Activated naive CD4-positive, alpha-beta T cell treated with Interleukin-2 at 50 U/mL for 16 hours (primary cell): ENCODE measurements around the gene RFC4.

Experiments used
- DNase-seq: peaks from one replicate; pipeline ENCODE4 v3.0.0-alpha.2; 2020

RFC4 gene

DNA sequence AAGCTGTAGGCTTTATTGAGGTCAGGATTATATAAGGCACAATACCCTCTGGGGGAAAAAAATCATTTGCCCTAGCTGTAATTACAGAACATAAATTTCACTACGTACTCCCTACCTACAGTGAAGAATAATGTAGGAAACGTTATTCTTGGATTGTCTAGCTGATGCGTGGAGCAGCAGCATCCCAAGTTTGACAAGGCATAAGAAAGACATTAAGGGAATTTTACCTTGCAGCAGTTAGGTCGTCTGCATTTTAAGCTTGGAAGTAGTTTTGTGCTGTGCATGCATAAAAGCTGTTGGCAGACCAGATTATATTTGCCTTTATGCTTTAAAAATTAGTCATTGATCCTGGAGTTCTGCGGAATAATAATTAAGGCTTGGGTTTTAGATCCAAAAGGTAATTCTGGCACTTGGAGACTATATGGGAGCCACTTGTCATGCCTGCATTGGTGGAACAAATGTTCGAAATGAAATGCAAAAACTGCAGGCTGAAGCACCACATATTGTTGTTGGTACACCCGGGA is 20.7 kb downstream of the RFC4 start:
- DNase-seq: no peak

DNA sequence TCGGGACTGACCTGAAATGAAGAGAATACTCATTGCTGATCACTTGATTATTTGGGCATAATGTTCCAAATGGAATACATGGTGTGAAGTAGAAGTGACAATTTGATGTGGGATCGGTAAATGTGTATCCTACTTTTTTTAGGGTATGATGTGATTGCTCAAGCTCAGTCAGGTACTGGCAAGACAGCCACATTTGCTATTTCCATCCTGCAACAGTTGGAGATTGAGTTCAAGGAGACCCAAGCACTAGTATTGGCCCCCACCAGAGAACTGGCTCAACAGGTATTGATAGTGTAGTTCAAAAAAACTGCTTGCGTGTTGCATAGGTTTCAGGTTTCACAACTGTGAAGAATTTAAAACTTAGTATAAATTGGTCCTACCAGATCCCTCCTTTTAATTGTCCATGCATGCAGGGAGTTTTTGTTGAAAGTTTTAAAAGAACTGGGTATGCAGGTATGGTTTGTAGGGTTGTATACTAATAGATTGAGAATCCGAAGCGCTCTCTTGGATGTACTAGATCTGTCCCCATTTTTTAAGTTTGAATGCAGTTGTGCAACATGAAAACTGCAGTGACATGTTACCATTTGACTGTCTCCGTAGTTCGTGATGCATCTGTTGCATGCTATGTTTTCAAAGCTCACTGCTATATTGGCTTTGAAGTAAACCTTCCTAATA is 21.3 kb downstream of the RFC4 start:
- no peak for DNase-seq

DNA sequence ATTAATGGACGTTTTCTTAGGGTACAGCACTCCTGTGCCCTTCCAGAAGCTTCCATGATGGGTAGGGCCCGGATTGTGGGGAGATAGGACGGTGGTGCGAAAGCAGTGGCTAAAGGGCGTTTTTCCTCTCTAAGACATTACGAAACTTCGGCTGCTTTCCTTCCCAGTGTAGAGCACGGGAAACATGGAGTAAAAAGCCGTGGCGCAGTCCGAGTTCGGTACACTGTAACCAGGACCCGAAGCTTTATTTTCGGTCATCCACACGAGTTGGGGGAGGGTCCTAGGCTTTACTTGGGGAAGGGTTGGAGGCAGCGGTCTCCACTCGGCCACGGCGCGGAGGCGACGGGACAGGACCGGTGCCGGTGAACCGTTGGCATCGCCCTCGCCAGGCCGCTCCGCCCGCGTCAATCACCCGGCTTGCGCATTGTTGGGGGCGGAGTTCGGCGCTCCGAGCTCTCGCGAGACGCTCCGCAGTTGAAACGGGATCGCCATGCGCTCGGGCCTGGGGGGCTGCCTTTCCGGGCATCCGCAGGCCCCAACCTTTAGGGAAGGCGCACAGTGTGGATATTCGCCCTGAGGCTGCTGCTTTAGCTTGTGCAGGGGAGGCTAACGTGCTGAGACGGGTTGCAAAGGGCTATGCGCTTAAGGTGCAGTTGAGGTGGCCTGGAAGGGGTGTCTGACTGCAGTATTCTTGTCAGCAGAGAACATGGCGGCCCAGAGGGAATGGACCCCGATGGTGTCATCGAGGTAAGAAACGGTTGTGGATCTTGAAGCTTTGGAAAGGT is 22.4 kb downstream of the RFC4 start:
- peak; percentile 76 for DNase-seq

DNA sequence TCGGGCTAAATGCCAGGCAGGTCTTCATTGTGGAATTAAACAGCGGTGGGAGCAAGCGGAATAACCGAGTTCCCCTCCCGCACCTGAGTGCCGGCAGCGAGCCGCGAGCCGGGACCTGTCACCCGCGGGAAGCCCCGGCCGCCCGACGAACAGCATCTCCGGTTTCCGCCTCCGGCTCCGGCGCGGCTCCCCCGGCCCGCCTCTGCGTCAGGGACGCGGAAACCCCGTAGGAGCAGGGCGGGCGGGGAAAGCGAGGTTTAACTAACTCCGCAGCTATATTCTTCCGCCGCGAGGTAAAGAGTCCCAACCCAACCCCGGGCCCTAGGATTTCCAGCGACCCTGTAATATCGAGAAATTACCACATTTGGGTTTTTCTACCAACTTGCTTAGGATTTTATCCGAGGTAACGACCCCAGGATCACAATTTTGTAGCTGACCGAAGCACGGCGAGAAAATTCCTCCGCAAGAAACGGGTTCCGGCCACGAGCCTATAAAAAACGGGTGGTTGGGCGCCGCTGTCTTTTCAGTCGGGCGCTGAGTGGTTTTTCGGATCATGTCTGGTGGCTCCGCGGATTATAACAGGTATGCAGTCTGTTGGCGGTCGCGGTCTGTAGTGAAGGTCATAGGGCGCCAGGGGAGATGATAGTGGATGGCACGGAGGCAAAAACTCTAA is 23.1 kb downstream of the RFC4 start, which contains the start of gene EIF4A2:
Gene EIF4A2, plus strand, starts transcription at position 520 of the 673 bp plus-strand sequence. Its CDS starts 34 bp downstream, at position 554.
- peak; percentile 91 for DNase-seq

DNA sequence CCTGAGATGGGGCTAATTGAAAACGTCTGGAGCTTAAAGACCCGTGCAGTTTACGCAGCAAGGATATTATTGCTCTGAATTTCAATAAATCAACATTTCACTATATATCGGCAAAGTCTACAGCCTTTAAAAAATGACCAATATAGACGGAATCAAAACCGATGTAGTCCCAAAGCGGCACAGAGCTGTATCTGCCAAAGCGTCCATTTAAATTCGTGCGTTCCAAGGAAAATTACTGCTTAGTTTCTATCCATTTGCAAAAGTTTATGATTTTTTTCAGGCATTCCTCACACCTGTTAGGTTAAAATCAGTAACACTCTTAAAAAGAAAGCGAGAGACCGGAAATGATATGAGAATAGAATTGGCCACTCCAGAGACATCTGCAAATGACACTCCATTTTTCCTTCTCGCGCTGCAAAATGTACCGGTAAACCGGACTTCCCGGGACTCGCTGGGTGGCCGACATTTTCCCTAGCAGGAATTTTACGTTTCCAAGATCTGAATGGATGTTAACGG is 23.7 kb downstream of the RFC4 start:
- DNase-seq: no peak

DNA sequence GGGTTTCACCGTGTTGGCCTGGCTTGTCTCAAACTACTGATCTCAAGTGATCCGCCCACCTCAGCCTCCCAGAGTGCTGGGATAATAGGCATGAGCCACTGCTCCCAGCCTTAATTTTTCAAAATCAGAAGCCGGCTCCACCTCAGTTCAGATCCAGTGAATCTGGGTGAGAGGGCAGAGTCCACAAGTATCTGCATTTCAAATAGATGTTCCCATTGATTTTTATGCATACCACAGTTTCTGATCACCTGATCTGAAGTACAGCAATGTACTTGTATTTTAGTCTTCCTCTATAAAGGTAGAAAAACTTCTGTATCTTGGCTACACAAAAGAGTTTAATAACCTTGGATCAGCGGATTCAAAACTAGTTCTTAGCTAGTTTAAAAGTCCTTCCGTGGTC is 27.1 kb downstream of the RFC4 start:
- DNase-seq: no peak

DNA sequence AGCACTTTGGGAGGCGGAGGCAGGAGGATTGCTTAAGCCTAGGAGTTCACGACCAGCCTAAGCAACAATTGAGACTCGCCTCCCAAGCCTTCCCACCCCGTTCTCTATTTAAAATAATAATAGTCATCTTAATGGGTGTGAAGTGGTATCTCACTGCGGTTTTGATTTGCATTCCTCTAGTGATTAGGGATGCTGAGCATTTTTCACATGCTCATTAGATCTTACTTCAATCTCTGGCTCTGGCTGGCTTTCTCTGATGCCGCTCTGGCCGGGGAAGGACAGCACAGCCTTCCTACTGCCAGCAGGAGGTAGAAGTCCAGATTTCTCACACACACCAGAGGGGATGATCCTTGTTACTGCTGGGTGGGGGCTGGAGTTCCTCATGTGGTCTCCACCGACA is 30.3 kb downstream of the RFC4 start:
- DNase-seq: no peak

DNA sequence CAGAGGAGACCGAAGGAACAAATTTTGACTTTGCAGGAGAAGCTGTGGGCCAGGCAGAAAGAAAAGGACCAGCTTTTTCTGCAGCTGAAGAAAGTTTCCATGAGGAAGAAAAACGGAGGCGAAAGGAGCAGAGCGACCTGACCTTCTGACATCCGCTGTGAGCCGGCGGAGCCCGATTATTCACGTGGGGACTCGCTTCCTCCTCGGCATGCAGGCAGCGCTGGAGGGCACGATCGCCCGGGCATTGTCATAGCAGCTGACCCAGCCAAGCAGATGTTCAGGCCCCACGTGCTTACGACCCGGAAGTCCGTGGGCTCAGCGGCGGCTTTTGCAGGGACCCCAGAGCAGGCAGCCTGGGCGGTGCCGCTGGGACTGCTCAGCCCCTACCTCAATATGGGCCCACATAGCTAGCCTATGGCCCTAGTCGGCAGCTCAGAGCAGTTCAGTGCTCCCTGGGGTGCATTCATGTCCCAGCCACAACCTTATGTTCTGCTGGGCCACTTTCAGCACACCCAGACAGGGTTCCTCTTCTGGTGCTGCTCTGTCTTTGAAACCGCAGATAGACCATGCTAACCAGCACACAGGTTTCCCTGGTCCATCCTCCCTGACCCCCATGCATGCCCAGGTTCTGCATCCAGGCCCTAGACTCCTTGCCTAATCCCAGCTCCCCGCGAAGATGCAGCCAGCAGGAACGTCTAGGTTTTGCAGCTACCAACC is 33.4 kb downstream of the RFC4 start:
- DNase-seq: peak; percentile 67

DNA sequence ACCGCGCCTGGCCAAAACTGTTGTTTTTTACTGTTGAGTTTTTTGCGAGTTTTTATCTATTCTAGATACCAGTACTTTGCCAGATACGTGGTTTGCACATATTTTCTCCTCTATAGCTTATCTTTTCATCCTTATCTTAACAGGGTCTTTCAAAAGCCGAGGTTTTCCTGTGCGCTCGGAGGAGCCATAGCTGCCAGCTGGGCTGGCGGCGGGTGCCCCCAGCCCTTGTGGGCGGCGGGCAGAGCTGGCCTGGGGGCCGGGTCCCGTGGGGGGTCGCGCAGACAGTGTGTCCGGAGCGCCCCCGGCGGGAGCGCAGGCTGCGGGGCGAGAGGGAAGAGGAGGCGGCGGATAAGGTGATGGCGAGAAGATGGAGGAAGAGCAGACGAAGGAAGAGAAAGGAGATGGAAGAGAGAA is 34.0 kb downstream of the RFC4 start:
- DNase-seq: no peak

DNA sequence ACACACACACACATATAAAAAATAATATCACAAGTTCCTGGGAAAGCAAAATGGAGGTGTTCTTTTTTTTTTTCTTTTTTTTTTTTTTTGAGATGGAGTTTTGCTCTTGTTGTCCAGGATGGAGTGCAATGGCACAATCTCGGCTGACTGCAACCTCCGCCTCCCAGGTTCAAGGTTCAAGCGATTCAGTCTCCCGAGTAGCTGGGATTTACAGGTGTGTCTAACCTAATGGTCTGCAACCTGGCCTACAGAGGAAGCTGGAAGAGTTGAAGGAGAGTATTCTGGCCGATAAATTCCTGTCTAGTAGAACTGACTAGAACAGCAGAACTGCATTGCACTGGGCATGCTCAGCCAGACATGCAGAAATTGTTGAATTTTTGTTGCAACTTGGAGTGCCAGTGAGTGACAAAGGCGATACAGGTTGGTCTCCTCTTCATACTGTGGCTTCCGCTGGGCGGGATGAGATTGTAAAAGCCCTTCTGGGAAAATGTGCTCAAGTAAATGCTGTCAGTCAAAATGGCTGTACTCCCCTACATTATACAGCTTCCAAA is 45.3 kb downstream of the RFC4 start:
- no peak for DNase-seq

DNA sequence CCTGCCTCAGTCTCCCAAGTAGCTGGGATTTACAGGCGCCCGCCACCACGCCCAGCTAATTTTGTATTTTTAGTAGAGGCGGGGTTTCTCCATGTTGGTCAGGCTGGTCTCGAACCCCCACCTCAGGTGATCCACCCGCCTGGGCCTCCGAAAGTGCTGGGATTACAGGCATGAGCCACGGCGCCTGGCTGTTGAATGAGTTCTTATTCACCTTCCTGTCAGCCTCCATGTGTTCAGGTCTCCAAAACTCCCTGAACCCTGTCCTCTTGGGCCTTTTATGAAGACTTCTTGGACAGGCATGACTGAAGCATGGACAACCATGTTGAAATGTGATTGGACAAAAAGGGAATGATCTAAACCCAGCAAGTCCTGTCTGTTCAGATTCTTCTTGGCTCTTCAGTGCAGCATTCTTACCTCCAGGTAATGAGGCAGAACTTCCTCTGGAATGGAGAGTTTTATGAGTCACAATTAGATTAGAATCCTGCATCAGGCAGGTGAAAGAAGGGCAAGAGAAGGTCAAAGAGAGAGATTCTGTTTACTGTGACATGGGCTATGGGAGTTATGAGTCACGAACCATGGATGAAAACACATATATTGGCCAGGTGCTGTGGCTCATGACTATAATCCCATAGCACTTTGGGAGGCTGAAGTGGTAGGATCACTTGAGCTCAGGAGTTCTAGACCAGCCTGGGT is 46.0 kb downstream of the RFC4 start:
- no peak for DNase-seq

DNA sequence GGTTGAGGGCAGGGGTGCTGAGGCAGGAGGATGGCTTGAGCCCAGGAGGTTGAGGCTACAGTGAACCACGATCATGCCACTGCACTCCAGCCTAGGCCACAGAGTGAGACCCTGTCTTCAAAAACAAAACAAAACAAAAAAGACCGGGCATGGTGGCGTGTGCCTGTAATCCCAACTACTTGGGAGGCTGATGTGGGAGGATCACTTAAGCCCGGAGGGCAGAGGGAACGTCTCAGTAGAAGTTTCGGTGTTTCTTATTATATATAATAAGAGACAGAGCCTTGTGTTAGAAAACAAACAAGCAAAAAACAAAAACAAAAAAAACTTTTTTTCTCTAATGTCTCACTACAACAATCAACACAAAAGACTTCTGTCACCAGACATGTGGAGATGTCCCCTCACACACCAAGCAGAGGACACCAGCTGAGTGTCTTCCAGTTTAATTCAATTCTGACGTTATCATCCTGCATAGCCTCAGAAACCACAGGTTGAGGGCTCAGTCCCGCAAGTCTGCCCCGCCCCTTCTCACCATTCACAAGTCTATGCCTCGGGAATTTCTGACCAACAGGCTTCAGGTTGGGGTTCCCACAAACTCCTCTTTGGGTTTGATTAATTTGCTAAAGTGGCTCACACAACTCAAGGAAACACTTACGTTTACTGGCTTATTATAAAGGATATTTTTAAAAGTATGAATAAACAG is 46.9 kb downstream of the RFC4 start:
- no peak for DNase-seq

DNA sequence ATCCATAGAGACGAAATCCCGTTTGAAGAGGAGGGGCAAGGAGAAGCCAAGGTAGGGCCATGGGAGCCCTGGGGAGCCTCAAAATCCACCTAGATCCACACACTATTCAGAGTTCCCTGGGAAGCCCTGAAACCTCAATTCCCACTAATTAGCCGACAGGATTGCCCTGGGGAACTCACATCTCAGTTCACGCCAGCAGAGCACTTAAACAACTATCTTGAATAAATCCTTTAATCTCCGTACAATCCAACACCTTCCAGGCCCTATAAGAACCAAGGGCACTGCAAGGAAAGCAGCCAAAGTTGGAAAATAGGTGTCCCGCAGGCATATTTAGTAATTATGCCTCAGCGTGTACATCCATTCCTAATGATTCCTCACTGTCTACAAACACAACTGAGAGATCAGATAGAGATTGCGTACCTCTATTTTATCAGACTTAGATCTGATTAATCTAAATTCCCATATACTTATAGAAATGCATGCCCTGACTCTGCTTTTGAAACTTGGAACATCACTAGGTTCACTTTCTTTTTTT is 48.5 kb downstream of the RFC4 start:
- no peak for DNase-seq

DNA sequence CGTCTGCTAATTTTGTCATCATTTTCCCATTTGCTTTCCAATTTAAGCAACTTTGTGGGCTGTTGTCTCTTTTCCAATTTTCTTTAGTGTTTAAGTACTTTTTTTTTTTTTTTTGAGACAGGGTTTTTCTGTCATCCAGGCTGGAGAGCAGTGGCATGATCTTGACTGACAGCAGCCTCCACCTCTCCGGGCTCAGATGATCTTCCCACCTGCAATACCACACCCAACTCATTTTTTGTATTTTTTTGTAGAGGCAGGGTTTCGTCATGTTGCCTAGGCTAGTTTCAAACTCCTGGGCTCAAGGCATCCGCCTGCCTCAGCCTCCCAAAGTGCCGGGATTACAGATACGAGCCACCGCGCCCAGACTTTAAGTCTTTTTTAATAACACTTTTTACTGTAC is 49.1 kb downstream of the RFC4 start:
- DNase-seq: no peak

DNA sequence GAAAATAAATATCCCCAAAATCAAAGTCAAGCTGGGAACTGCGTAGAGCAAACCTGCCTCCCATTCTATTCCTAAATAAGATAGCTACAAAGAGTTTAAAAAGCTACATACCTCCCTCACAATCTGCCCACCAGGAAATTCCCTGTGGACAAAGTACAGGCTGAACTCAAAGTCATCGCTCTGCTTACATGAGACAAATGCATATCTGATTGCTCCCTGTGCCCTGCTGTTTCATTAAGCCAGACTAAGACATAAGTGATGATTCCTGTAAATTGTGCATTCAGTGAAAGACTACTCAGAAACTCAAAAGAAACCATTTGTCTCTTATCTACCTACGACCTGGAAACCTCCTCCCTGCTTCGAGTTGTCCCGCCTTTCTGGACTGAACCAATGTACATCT is 51.4 kb downstream of the RFC4 start:
- DNase-seq: no peak

DNA sequence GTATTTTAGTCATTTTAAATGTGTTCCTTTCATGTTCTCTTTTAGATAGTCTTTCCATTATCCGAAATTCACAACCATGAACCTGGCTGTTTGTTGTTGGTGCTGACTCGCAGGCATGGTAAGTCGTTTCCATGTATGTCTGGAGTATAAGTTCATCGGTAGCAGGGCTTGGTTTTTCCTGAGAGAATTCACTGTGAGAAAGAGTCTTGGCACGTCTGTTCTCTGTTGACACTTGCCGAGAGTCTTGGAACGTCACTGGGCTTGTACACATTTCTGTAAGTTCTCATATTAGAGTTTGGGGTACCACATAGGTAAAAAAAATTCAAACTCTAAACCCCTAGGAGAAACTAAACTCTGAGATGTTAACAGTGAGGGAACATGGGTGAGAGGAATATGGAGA is 52.3 kb downstream of the RFC4 start:
- DNase-seq: no peak

DNA sequence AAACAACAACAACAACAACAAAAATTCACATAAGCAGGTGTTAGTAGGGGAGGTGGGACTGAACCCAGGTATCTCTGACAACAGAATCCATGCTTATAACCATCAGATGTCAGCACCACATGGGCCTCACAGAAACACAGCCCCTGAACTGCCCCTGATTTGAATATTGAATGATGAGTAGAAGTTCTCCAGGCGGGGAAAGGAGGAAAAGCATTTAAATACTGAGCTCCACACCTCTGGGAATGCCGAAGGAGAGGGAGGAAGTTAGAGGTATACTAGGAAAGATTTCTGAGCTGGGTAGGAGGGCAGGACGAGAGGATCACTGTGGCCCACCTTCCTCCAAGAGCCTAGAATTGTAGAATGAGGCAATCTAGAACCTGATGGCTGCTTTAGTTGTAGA is 54.8 kb downstream of the RFC4 start:
- no peak for DNase-seq

DNA sequence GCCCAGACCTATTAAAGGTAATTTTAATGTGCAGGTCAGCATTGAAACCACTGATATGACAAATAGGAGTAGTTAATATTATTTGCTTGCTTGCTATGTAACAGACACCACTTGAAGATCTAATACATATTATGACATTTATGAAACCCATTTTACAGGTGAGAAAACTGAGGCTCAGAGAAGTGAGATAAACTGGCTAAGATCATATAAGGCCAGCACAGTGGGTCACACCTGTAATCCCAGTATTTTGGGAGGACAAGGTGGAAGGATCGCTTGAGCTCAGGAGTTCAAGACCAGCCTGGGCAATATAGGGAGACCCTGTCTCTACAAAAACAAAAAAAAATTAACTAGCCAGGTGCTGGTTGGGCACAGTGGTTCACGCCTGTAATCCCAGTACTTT is 56.0 kb downstream of the RFC4 start:
- DNase-seq: no peak

DNA sequence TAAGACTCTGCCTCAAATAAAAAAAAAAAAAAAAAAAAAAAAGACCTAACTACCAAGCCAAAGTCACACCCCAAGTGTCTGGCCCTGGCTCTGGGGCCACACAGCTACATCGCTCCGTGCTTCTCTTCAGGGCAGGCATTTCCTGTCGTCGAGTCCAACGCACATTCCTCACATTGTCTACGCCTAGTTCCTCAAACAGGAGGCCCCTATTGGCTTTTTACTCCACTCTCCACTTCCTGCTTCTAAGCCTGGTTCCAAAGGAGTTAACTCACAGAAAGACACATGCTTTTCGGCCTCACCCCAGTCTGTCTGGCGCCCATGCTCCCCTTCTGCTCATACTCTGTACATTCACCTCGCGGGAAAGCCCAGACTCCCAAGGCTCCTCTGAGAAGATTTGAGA is 60.3 kb downstream of the RFC4 start:
- DNase-seq: no peak

DNA sequence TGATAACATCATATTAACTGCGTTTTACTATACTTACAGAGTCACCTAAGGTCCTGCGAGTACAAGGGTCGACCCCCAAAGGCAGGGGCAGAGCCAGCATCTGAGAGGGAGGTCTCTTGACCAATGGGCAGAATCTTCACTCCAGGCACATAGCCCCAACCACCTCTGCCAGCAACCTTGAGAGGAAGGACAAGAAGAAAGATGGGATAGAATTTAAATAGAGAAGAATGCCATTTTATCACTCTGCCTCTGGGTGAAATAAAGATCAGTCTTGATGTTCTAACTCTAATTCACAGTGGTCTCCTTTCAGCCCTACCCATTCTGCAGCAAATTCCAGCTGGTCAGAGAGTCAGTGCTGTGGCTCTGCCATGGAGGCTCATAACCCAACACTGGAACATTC is 62.6 kb downstream of the RFC4 start:
- DNase-seq: no peak
